GM18517 (cell line): Measurements from ENCODE around the gene CT47B1.
"Not testable (repeated sequence)": the region's sequence is repeated elsewhere in the genome, so short reads cannot be mapped to it uniquely, and the experiment has no call there.

Source experiments
- ATAC-seq: cut with Tn5 transposase; IDR thresholded peaks from one replicate; pipeline ENCODE4 v1.9.1; 2021; ENCODE audit warnings: mild to moderate bottlenecking, moderate library complexity; ENCODE audit not compliant: unreplicated experiment

The CT47B1 gene

GRCh38 chrX:120875766-120876165, at the start of gene CT47B1:
Gene CT47B1 (minus strand): TSS chrX:120875866. CDS start chrX:120875670, 196 bp downstream.
- not testable (repeated sequence) for ATAC-seq

- no peak for ATAC-seq
Measured at GRCh38 chrX:120874678-120875557, 748 bp downstream of the CT47B1 start.

GRCh38 chrX:120857240-120857639, 18.4 kb downstream of the CT47B1 start:
- no peak for ATAC-seq

- no peak for ATAC-seq
Measured at GRCh38 chrX:120840827-120841226, 34.8 kb downstream of the CT47B1 start.

GRCh38 chrX:120839491-120839890, 36.2 kb downstream of the CT47B1 start:
- no peak for ATAC-seq

- ATAC-seq = not testable (repeated sequence)
Measured at GRCh38 chrX:120827213-120827612, 48.5 kb downstream of the CT47B1 start.

GRCh38 chrX:120825146-120825545, 50.5 kb downstream of the CT47B1 start:
- ATAC-seq = no peak

GRCh38 chrX:120824021-120824420, 51.6 kb downstream of the CT47B1 start:
- no peak for ATAC-seq

- no peak for ATAC-seq
Measured at GRCh38 chrX:120823556-120823955, 52.1 kb downstream of the CT47B1 start.
